OCI-LY7 (cell line): ENCODE results near the gene SSPN. TPM values are rescaled to one million over a fixed set of nuclear protein-coding genes. Genes with fewer than 3 reads are reported as not detected.

ENCODE experiments used
- BruUV-seq: library from RNA; stranded (reverse); fragments of 400-500 nt; replicated peaks from 2 replicates; lab custom pipeline; 2021; lab: Mats Ljungman, UMichigan
- CTCF ChIA-PET: fragments of 300-600 bp; sonication (Branson Sonifier 250); formaldehyde crosslinking; loops from one replicate; lab custom pipeline; 2022; ENCODE audit warnings: antibody characterized with exemption; ENCODE audit not compliant: unreplicated experiment; lab: Charles Lee
- POLR2A ChIA-PET: fragments of 300-600 bp; sonication (Branson Sonifier 250); formaldehyde crosslinking; loops from one replicate; lab custom pipeline; 2022; ENCODE audit warnings: antibody characterized with exemption; lab: Charles Lee
- DNase-seq: peaks from one replicate; pipeline ENCODE4 v3.0.0-alpha.2; 2015; ENCODE audit warnings: low spot score
- H2AFZ ChIP-seq: fragments of 200-600 bp; sonication (generic), shearing (Covaris generic); 2 replicates; pipeline ENCODE4 v1.6.1; 2014; ENCODE audit warnings: mild to moderate bottlenecking, antibody characterized with exemption, low read length, moderate library complexity
- H3K27ac ChIP-seq: fragments of 200-600 bp; sonication (generic); 2 replicates; pipeline ENCODE4 v1.5.1; 2014; ENCODE audit warnings: mixed run types, low read depth, mild to moderate bottlenecking, moderate library complexity, low read length, inconsistent platforms; ENCODE audit not compliant: poor library complexity, severe bottlenecking
- H3K36me3 ChIP-seq: fragments of 200-600 bp; sonication (generic); 2 replicates; pipeline ENCODE4 v1.6.1; 2014; ENCODE audit warnings: mild to moderate bottlenecking, antibody characterized with exemption, low read length, moderate library complexity, mixed read lengths; ENCODE audit not compliant: insufficient read depth
- H3K4me1 ChIP-seq: fragments of 200-600 bp; sonication (generic); 2 replicates; pipeline ENCODE4 v1.5.1; 2014; ENCODE audit warnings: mild to moderate bottlenecking, low read length; ENCODE audit not compliant: insufficient read depth, poor library complexity, severe bottlenecking
- H3K4me2 ChIP-seq: fragments of 200-600 bp; sonication (generic); 2 replicates; pipeline ENCODE4 v1.6.1; 2014; ENCODE audit warnings: mild to moderate bottlenecking, low read length
- H3K4me3 ChIP-seq: fragments of 200-600 bp; sonication (generic); 2 replicates; pipeline ENCODE4 v1.5.1; 2014; ENCODE audit warnings: mild to moderate bottlenecking, low read depth, low read length; ENCODE audit not compliant: poor library complexity, severe bottlenecking
- H3K79me2 ChIP-seq: fragments of 200-600 bp; sonication (generic); 2 replicates; pipeline ENCODE4 v1.6.1; 2016; ENCODE audit warnings: low read depth, mild to moderate bottlenecking, low read length, moderate library complexity, mixed read lengths; ENCODE audit not compliant: insufficient read depth
- H3K9me2 ChIP-seq: fragments of 200-600 bp; sonication (generic); 2 replicates; pipeline ENCODE4 v1.6.1; 2016; ENCODE audit warnings: mild to moderate bottlenecking, low read length, mixed read lengths; ENCODE audit not compliant: insufficient read depth
- H3K9me3 ChIP-seq: fragments of 200-600 bp; sonication (generic); 2 replicates; pipeline ENCODE4 v1.6.1; 2014; ENCODE audit warnings: mild to moderate bottlenecking, mixed run types, low read length, mixed read lengths
- H4K20me1 ChIP-seq: fragments of 200-600 bp; sonication (generic); 2 replicates; pipeline ENCODE4 v1.6.1; 2014; ENCODE audit warnings: mild to moderate bottlenecking, antibody characterized with exemption, low read length, moderate library complexity, mixed read lengths; ENCODE audit not compliant: insufficient read depth
- CTCF ChIP-seq: fragments of 200-600 bp; sonication (generic); conservative IDR thresholded peaks from 2 replicates; pipeline ENCODE4 v1.5.1; 2014; ENCODE audit warnings: mild to moderate bottlenecking, antibody characterized with exemption, low read length, moderate library complexity, mixed read lengths
- EZH2phosphoT487 ChIP-seq: fragments of 200-600 bp; sonication (generic); IDR thresholded peaks from 2 replicates; pipeline ENCODE4 v1.6.1; 2018; ENCODE audit warnings: low read depth, borderline replicate concordance, mild to moderate bottlenecking, mixed run types, antibody characterized with exemption, low read length, moderate library complexity, mixed read lengths
- intact Hi-C: fragments of 100-400 bp; cut with micrococcal nuclease; formaldehyde crosslinking; loops from one replicate; pipeline ENCODE4 v1.10.0; 2022; ENCODE audit not compliant: unreplicated experiment
- total RNA-seq, 2 experiments: library from RNA; depleted of rRNA in 1 of 2; stranded (reverse); fragments of >200 nt in 1 of 2; shearing (Covaris generic) in 1 of 2; gene quantifications; 2 replicates each; pipeline ENCODE4 v1.2.3, GENCODE V29; 2014 to 2022

Gene SSPN
- total RNA-seq, 2 experiments from 2014 or later, result not detected

DNA sequence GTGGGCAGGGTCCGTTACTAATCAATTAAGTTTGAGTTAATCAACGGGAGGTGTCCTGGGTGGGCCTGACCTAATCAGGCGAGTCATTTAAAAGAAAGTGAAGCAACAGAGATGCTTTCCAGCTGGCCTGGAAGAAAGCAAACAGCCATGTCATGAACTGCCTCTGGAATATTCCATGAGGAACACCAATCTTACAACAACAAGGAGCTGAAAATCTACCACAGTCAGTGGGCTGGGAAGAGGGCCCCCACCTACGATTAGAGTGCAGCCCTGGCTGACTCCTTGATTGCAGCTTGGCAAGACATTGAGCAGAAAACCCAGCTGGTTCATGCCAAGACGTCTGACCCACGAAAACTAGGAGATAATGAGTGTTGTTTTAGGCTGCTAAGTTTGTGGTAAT is 56.2 kb downstream of the SSPN start:
- Histone ChIP-seq H3K4me3 (no peak overlapping the region), H3K4me1 (no peaks in the 10 kb centered on the region), H4K20me1 (no peaks in the 10 kb centered on the region), H3K9me3 (no peaks in the 10 kb centered on the region), H3K79me2 (no peaks in the 10 kb centered on the region), H3K9me2 (no peaks in the 10 kb centered on the region), H3K4me2 (no peak overlapping the region), H2AFZ (no peak overlapping the region), H3K36me3 (no peaks in the 10 kb centered on the region), H3K27ac (no peak overlapping the region)
- TF ChIP-seq EZH2phosphoT487, result no peak
- TF ChIP-seq CTCF, result no peak
- DNase-seq, result no peak
- POLR2A ChIA-PET, result interaction anchor here (0.9 kb wide), 1 partner anchor 19 kb away, joined by 3 read pairs; no protein-coding TSS in a partner anchor
- BruUV-seq, result no TSS peak
- intact Hi-C loops, result no loop called here
- CTCF ChIA-PET, result no interaction called here

DNA sequence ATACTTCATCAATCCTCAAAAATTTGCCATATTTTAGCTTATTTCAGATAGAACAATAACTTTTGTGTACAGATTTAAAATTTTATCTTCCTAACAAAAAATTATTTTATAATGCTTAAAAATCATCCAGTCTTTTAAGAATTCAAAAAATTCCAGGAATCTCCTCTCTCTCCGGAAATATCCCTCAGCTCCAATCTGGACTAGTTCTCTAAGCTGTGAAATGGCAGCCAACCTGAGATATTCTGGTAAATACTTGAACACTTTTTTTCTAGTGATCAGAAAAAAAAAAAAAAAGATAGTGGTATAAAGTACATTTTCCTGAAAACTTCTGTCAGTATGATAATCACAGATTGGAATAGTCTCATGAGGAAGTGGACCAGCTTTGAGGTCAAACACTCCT is 57.6 kb downstream of the SSPN start:
- Histone ChIP-seq H3K9me2 (no peaks in the 10 kb centered on the region), H3K4me1 (no peaks in the 10 kb centered on the region), H4K20me1 (no peaks in the 10 kb centered on the region), H3K4me3 (no peak overlapping the region), H2AFZ (no peak overlapping the region), H3K36me3 (no peaks in the 10 kb centered on the region), H3K79me2 (no peaks in the 10 kb centered on the region), H3K9me3 (no peaks in the 10 kb centered on the region), H3K27ac (no peak overlapping the region), H3K4me2 (no peak overlapping the region)
- no TSS peak for BruUV-seq
- ChIA-PET CTCF (no interaction called here), POLR2A (interaction anchor here (0.5 to 0.7 kb wide), 3 partner anchors 795 to 1610 kb away, joined by 3 read pairs; no protein-coding TSS in a partner anchor)
- TF ChIP-seq CTCF (no peak), EZH2phosphoT487 (no peak)
- intact Hi-C loops, result no loop called here
- no peak for DNase-seq

GRCh38 chr12:26255893-26256645 is 60.7 kb downstream of the SSPN start:
- BruUV-seq, result no TSS peak
- TF ChIP-seq EZH2phosphoT487 (no peak), CTCF (no peak)
- H2AFZ ChIP-seq, result no peak overlapping the region

More at GRCh38 chr12:26255893-26256645, 60.7 kb downstream of the SSPN start:
- POLR2A ChIA-PET, result no interaction called here
- intact Hi-C loops, result no loop called here
- no peaks in the 10 kb centered on the region for H3K9me3 ChIP-seq
- no peak overlapping the region for H3K4me3 ChIP-seq
- no peaks in the 10 kb centered on the region for H4K20me1 ChIP-seq
- no peaks in the 10 kb centered on the region for H3K79me2 ChIP-seq
- no peaks in the 10 kb centered on the region for H3K9me2 ChIP-seq
- no peak for DNase-seq
- H3K27ac ChIP-seq, result no peak overlapping the region
- no peaks in the 10 kb centered on the region for H3K4me1 ChIP-seq
- CTCF ChIA-PET, result no interaction called here
- no peaks in the 10 kb centered on the region for H3K36me3 ChIP-seq
- no peak overlapping the region for H3K4me2 ChIP-seq
